PC-9 (cell line): ENCODE results near the gene PLA2G1B. TPM values are rescaled to one million over a fixed set of nuclear protein-coding genes. Genes with fewer than 3 reads are reported as not detected.

Experiments
- BruUV-seq: library from RNA; stranded (reverse); fragments of 400-500 nt; replicated peaks from 2 replicates; lab custom pipeline; 2021; lab: Mats Ljungman, UMichigan
- CTCF ChIA-PET: fragments of 300-600 bp; sonication (Branson Sonifier 250); formaldehyde crosslinking; loops from one replicate; lab custom pipeline; 2022; ENCODE audit warnings: antibody characterized with exemption; lab: Charles Lee
- POLR2A ChIA-PET: fragments of 300-600 bp; sonication (Branson Sonifier 250); formaldehyde crosslinking; loops from one replicate; lab custom pipeline; 2022; ENCODE audit warnings: antibody characterized with exemption; ENCODE audit not compliant: unreplicated experiment; lab: Charles Lee
- DNase-seq, 2 experiments: peaks; one replicate each; pipeline versions ENCODE4 v3.0.0 to v3.0.0-alpha.2; 2015 to 2022; ENCODE audit warnings: mixed read lengths in 1 of 2
- H2AFZ ChIP-seq: fragments of 200-600 bp; sonication (generic); 2 replicates; pipeline ENCODE4 v1.8.1; 2017; ENCODE audit warnings: antibody characterized with exemption
- H3F3A ChIP-seq: fragments of 200-600 bp; sonication (generic); 2 replicates; pipeline ENCODE4 v1.8.1; 2017; ENCODE audit warnings: antibody characterized with exemption, mild to moderate bottlenecking, low read depth; ENCODE audit not compliant: insufficient read depth
- H3K27ac ChIP-seq: fragments of 200-600 bp; sonication (generic); 2 replicates; pipeline ENCODE4 v1.6.1; 2016; ENCODE audit warnings: mixed run types
- H3K27me3 ChIP-seq: fragments of 200-600 bp; sonication (generic); 2 replicates; pipeline ENCODE4 v1.6.1; 2016; ENCODE audit warnings: low read depth, mixed run types; ENCODE audit not compliant: insufficient read depth
- H3K36me3 ChIP-seq: fragments of 200-600 bp; sonication (generic); 2 replicates; pipeline ENCODE4 v1.6.1; 2016; ENCODE audit warnings: low read depth, mixed run types
- H3K4me1 ChIP-seq: fragments of 200-600 bp; sonication (generic); replicated peaks from 2 replicates; pipeline ENCODE4 v1.6.1; 2016; ENCODE audit warnings: mixed run types; ENCODE audit not compliant: insufficient read depth
- H3K4me2 ChIP-seq: fragments of 200-600 bp; sonication (generic); 2 replicates; pipeline ENCODE4 v1.6.1; 2017; ENCODE audit warnings: mixed run types
- H3K4me3 ChIP-seq: fragments of 200-600 bp; sonication (generic); 2 replicates; pipeline ENCODE4 v1.6.1; 2016; ENCODE audit warnings: mixed run types
- H3K79me2 ChIP-seq: fragments of 200-600 bp; sonication (generic); 2 replicates; pipeline ENCODE4 v1.6.1; 2017; ENCODE audit warnings: low read depth, mixed run types
- H3K9me2 ChIP-seq: fragments of 200-600 bp; sonication (generic); 2 replicates; pipeline ENCODE4 v1.8.1; 2017; ENCODE audit warnings: mild to moderate bottlenecking; ENCODE audit not compliant: insufficient read depth
- H3K9me3 ChIP-seq: fragments of 200-600 bp; sonication (generic); 2 replicates; pipeline ENCODE4 v1.8.1; 2016; ENCODE audit warnings: low read depth; ENCODE audit not compliant: insufficient read depth
- H4K20me1 ChIP-seq: fragments of 200-600 bp; sonication (generic); 2 replicates; pipeline ENCODE4 v1.8.1; 2017; ENCODE audit not compliant: insufficient read depth
- CTCF ChIP-seq: fragments of 200-600 bp; sonication (generic); conservative IDR thresholded peaks from 2 replicates; pipeline ENCODE4 v1.6.1; 2017; ENCODE audit warnings: mixed run types, antibody characterized with exemption, mild to moderate bottlenecking, moderate library complexity
- EZH2 ChIP-seq: fragments of 200-600 bp; sonication (generic); IDR thresholded peaks from 2 replicates; pipeline ENCODE4 v1.8.0; 2017; ENCODE audit warnings: antibody characterized with exemption, low read depth
- intact Hi-C: fragments of 100-400 bp; cut with micrococcal nuclease; formaldehyde crosslinking; loops from one replicate; pipeline ENCODE4 v1.10.0; 2022; ENCODE audit not compliant: unreplicated experiment
- total RNA-seq: library from RNA; stranded (reverse); gene quantifications from 2 replicates; pipeline ENCODE4 v1.2.3, GENCODE V29; 2021

PLA2G1B gene
- total RNA-seq, 1 experiment from 2014 or later = not detected

- Histone ChIP-seq H3K36me3 (no peaks in the 10 kb centered on the region), H3K9me3 (no peaks in the 10 kb centered on the region), H3K9me2 (no peaks in the 10 kb centered on the region), H3K27ac (no peak overlapping the region), H4K20me1 (no peaks in the 10 kb centered on the region), H3K79me2 (no peaks in the 10 kb centered on the region), H3K4me1 (peaks cover 13% of the 10 kb centered on the region), H2AFZ (no peak overlapping the region), H3K4me2 (no peak overlapping the region), H3K27me3 (no peaks in the 10 kb centered on the region), H3K4me3 (no peak overlapping the region), H3F3A (peaks cover 13% of the 10 kb centered on the region; the same call in 1 of the 2 replicates)
- BruUV-seq = no TSS peak
- TF ChIP-seq CTCF (no peak), EZH2 (no peak)
- POLR2A ChIA-PET = interaction anchor here (0.7 kb wide), 1 partner anchor 50 kb away, joined by 12 read pairs; no protein-coding TSS in a partner anchor
- intact Hi-C loops = no loop called here
- CTCF ChIA-PET = no interaction called here
- DNase-seq = no peak
Observed at GRCh38 chr12:120283318-120283717, 44.3 kb downstream of the PLA2G1B start.

GRCh38 chr12:120278137-120279069 is 49.2 kb downstream of the PLA2G1B start:
- H3K27me3 ChIP-seq = no peaks in the 10 kb centered on the region
- no peaks in the 10 kb centered on the region for H3K9me3 ChIP-seq
- no peak overlapping the region for H3K27ac ChIP-seq
- H3K9me2 ChIP-seq = no peaks in the 10 kb centered on the region
- H3K79me2 ChIP-seq = no peaks in the 10 kb centered on the region
- no peaks in the 10 kb centered on the region for H4K20me1 ChIP-seq
- no peaks in the 10 kb centered on the region for H3K4me1 ChIP-seq
- no peaks in the 10 kb centered on the region for H3K36me3 ChIP-seq
- H3F3A ChIP-seq = no peaks in the 10 kb centered on the region
- intact Hi-C loops = no loop called here
- DNase-seq = no peak
- no TSS peak for BruUV-seq
- no peak overlapping the region for H3K4me2 ChIP-seq
- ChIA-PET CTCF (interaction anchor here (1.2 kb wide), 1 partner anchor 51 kb away, joined by 6 read pairs; no protein-coding TSS in a partner anchor), POLR2A (no interaction called here)
- H2AFZ ChIP-seq = no peak overlapping the region
- TF ChIP-seq EZH2 = no peak
- no peak for TF ChIP-seq CTCF
- no peak overlapping the region for H3K4me3 ChIP-seq

GRCh38 chr12:120276734-120277133 is 50.8 kb downstream of the PLA2G1B start:
- Histone ChIP-seq H4K20me1 (no peaks in the 10 kb centered on the region), H3K27ac (no peak overlapping the region), H3K4me1 (no peaks in the 10 kb centered on the region), H3K4me2 (no peak overlapping the region), H3K4me3 (no peak overlapping the region), H3K36me3 (no peaks in the 10 kb centered on the region), H3K9me3 (no peaks in the 10 kb centered on the region), H2AFZ (no peak overlapping the region), H3F3A (no peaks in the 10 kb centered on the region), H3K9me2 (no peaks in the 10 kb centered on the region), H3K79me2 (no peaks in the 10 kb centered on the region), H3K27me3 (no peaks in the 10 kb centered on the region)
- no peak for DNase-seq
- ChIA-PET POLR2A (no interaction called here), CTCF (no interaction called here)
- no TSS peak for BruUV-seq
- TF ChIP-seq CTCF (no peak), EZH2 (no peak)
- intact Hi-C loops = no loop called here

Other genes with a start within 250 kb of the PLA2G1B start
- gene RAB35, start 211.0 kb downstream of the PLA2G1B start, total RNA-seq = 48.6 and 52.0 TPM in 2 replicates
- 116 and 119 TPM in 2 replicates for gene GCN1, start 133.1 kb downstream of the PLA2G1B start, total RNA-seq
- gene RPLP0, start 126.7 kb downstream of the PLA2G1B start, total RNA-seq = 2,334 and 2,540 TPM in 2 replicates
- 191 and 218 TPM in 2 replicates for gene PXN, start 62.0 kb downstream of the PLA2G1B start, total RNA-seq
- 2,281 and 3,957 TPM in 2 replicates for gene RNU4-2, start 35.9 kb downstream of the PLA2G1B start, total RNA-seq
- 1,857 and 3,341 TPM in 2 replicates for gene RNU4-1, start 34.5 kb downstream of the PLA2G1B start, total RNA-seq
- gene SIRT4, start 25.5 kb downstream of the PLA2G1B start, total RNA-seq = 3.2 and 3.6 TPM in 2 replicates
- 0.95 and 1.7 TPM in 2 replicates for gene MSI1, start 41.4 kb upstream of the PLA2G1B start, total RNA-seq
- gene COX6A1, start 110.3 kb upstream of the PLA2G1B start, total RNA-seq = 433 and 556 TPM in 2 replicates
- gene TRIAP1, start 118.6 kb upstream of the PLA2G1B start, total RNA-seq = 23.5 and 27.5 TPM in 2 replicates
- 24.3 and 40.2 TPM in 2 replicates for gene GATC, start 118.7 kb upstream of the PLA2G1B start, total RNA-seq
- gene SRSF9, start 142.0 kb upstream of the PLA2G1B start, total RNA-seq = 231 and 253 TPM in 2 replicates
- 251 and 340 TPM in 2 replicates for gene DYNLL1, start 168.3 kb upstream of the PLA2G1B start, total RNA-seq
- 30.4 and 32.2 TPM in 2 replicates for gene COQ5, start 201.4 kb upstream of the PLA2G1B start, total RNA-seq
- 196 and 241 TPM in 2 replicates for gene RNF10, start 206.6 kb upstream of the PLA2G1B start, total RNA-seq